GM12801 (cell line): ENCODE measurements around the gene ASXL1.

Source experiments
- CTCF ChIP-seq: IDR thresholded peaks from one replicate; pipeline ENCODE4 v1.5.1; 2011; ENCODE audit warnings: control low read depth; ENCODE audit not compliant: insufficient read length; ENCODE audit errors: extremely low read depth

Gene ASXL1

DNA sequence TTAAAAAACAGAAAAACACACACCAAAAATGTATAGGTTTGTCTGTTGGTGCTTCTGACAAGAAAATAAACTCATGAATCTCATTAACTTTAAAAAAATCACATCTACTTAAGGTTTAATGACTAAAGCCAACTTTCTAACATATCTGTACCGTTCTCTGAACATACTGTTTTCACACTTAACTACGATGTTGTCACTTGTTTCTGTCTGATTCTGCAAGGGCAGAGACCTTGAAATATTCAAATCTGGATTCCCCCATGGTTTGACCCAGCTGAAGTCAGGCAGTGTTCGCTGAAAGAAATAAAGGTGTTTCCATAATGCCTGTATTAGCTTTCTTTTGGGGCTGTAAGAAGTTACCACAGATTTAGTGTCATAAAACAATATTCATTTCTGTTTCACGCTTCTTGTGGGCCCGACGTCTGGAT, 2.7 kb upstream of the ASXL1 start:
- no peak for TF ChIP-seq CTCF

DNA sequence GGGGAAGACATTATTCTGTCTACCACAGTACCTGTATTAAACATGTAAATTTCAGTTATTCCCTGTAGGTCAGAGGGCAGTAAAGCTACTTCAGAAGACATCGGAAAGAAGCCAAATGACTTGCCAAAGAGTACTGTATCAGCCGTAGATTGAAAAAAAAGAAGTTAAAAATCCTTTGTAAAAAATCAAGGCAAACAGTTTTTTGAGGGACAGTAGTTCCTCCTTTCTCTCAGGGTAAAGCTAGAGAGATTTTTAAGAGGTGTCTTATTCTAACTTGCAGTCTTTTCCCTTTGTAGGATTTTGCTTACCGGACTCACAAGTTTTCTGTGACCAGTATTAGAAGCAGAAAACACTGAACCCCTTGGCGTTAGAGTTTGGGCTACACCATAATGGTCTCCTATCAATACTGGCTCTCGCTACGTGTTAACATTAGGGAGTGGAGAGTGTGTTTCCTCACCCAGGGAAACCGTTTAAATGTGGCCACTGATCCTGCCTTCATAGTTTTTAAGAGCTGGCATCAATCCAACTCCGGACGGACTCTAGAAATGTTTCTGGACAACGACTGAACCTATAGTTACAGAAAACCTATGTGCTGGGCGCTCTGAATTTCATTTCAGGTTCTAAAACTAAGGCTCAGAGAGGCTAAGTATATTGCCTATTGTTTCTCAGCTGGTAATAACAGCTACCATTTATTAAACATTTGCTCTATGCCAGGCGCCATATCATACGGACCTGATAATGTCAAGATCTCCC, 1.3 kb upstream of the ASXL1 start:
- no peak for TF ChIP-seq CTCF

GRCh38 chr20:32357375-32357868, 709 bp upstream of the ASXL1 start:
- TF ChIP-seq CTCF = no peak

GRCh38 chr20:32358632-32358882, 426 bp downstream of the ASXL1 start:
- TF ChIP-seq CTCF = no peak

DNA sequence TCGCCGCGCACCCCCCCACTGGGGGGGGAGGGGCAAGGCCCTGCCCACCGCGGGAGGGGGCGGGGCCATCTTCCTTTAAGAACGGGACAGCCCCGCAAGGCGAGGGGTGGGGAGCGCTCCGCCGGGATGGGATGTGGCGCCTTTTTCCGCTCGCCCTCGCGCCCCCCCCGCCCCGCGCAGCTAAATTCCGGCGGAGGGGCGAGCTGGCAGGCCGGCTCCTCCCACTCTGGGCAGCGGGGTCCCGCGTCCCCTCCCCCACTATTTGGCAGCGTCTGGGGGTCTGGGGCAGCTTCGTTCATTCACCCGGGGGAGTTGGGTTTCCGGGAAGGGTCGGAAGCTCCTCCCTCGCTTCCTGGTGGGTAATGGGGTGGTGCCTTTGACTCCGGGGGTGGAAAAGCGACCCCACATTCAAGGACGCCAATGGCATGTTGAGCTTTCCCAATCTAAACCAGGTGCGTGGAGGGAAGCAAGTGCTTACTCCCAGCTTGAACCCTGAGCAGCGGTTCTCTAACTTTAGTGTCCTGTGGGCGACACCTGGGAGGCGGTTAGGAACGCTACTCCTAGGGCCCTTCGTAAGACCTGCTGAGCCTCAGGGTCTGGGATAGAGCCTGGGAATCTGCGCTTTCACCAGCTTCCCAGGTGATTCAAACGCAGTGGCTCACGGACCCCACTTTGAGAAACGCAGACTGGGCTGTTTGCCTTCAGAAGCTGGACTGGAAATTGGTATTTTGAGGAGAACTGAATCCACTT, 927 bp downstream of the ASXL1 start:
- no peak for TF ChIP-seq CTCF

DNA sequence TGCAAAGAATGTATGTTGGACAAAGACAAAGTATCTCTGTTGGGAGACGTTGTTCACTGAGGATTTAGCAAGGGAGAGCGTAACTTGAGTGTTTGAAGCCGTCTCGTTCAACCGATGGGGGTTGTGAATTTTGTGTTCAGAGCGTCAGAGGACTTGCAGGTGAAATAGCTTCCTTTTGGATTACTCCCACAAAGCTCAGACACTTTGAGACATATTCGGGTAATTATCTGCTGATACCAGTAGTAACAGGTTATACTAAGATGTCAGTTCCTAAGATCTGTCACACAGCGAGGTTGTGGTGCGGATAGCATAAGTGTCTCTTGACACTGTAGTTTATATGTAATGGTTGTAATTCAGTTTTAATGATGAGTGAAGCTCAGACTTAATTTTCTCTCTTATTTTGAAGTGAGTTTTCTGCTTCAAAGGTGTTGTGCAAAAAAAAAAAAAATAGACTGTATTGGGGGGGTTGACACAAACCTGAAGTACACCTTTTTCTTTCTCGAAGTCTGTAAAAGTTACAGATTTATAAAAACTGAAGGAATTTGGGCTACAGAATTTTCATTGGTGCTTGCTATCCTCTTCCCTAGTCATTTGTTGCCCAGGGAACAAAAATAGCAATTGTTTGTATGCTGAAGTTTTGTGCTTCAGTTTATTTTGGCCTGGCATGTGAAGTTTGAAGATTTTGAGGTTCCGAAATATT, 1.7 kb downstream of the ASXL1 start:
- TF ChIP-seq CTCF = no peak

DNA sequence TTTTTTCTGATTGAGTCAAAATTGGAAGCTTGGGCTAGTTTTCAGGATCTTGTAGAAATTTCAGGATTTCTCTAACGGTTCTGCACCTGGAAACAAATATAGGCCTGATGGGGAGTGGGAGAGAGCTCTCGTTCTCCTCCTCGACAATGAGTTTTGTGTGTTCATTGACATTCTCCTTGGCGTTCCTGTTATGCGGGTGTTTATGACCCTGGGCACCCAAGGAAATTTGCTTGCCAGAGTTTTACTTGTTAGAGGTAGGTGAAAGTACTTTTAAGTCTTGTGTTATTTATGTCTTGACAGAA, 2.2 kb downstream of the ASXL1 start:
- TF ChIP-seq CTCF = no peak
